ENCODE results near the gene CFL1. TPM values are rescaled to one million over a fixed set of nuclear protein-coding genes. Genes with fewer than 3 reads are reported as not detected.

CFL1 gene
- total and polyA plus RNA-seq, 7 donors: 428 to 2,165 (median 506) TPM

GRCh38 chr11:65873318-65874156, 15.6 kb upstream of the CFL1 start:
- no peaks in the 10 kb centered on the region for H3K9me3 ChIP-seq
- DNase-seq: peak; percentile 99

GRCh38 chr11:65872586-65873317, 14.8 kb upstream of the CFL1 start, which contains the start of gene EFEMP2:
TSS of gene EFEMP2 (minus strand) at chr11:65872800. CDS start at chr11:65872354, 446 bp downstream.
- Histone ChIP-seq H3K36me3 (peaks cover 0 to 27% (median 8%) of the 10 kb centered on the region in 4 donors), H3K4me3 (peak within 1 kb of the TSS; percentile 45 to 81 (median 66)), H3K27me3 (no peaks in the 10 kb centered on the region), H3K27ac (peak within 1 kb of the TSS; percentile 93 to 98 (median 96)), H3K4me1 (peaks cover 0 to 47% (median 31%) of the 10 kb centered on the region in 4 donors), H3K9me3 (no peaks in the 10 kb centered on the region)
- no peak for TF ChIP-seq EP300 (IDR thresholded peaks at IDR 0.05)
- peak in 1 of 4 donors; percentile 47 for TF ChIP-seq POLR2AphosphoS5 (IDR thresholded peaks at IDR 0.05)
- intact Hi-C loops (cut with DNase I): no loop called here
- DNase-seq: peak; percentile 83
- 3 to 4% methylated on average over 69 of the region's 69 CpGs for WGBS, 2 donors

More at GRCh38 chr11:65873318-65874156, 15.6 kb upstream of the CFL1 start:
- H3K27me3 ChIP-seq: no peaks in the 10 kb centered on the region
- H3K4me1 ChIP-seq: peaks cover 0 to 39% (median 28%) of the 10 kb centered on the region in 4 donors
- H3K4me3 ChIP-seq: peak overlapping the region; percentile 45 to 81 (median 66)
- intact Hi-C loops (cut with DNase I): no loop called here
- H3K36me3 ChIP-seq: peaks cover 0 to 19% (median 4%) of the 10 kb centered on the region in 4 donors
- peak overlapping the region; percentile 93 to 98 (median 96) for H3K27ac ChIP-seq
- 4 to 7% methylated on average over 54 of the region's 54 CpGs for WGBS, 2 donors
- no peak for TF ChIP-seq EP300 (IDR thresholded peaks at IDR 0.05)
- TF ChIP-seq POLR2AphosphoS5 (IDR thresholded peaks at IDR 0.05): peak; percentile 97 to 98 (median 97)
- peak; percentile 88 to 92 for TF ChIP-seq POLR2A (IDR thresholded peaks at IDR 0.05)

- Histone ChIP-seq H3K9me3 (no peaks in the 10 kb centered on the region), H3K4me3 (peak overlapping the region; percentile 45 to 81 (median 66)), H3K27ac (peak overlapping the region; percentile 93 to 98 (median 96)), H3K27me3 (no peaks in the 10 kb centered on the region), H3K36me3 (peaks cover 5 to 35% (median 15%) of the 10 kb centered on the region in 4 donors), H3K4me1 (peaks cover 0 to 51% (median 38%) of the 10 kb centered on the region in 4 donors)
- intact Hi-C loops (cut with DNase I): no loop called here
- WGBS, 2 donors: 64 to 66% methylated on average over 26 of the region's 26 CpGs
- DNase-seq: peak; percentile 78
- no peak for TF ChIP-seq EP300 (IDR thresholded peaks at IDR 0.05)
- TF ChIP-seq POLR2A (IDR thresholded peaks at IDR 0.05): no peak
- TF ChIP-seq POLR2AphosphoS5 (IDR thresholded peaks at IDR 0.05): peak in 1 of 4 donors; percentile 4
- TF ChIP-seq CTCF (IDR thresholded peaks at IDR 0.05): peak in 1 of 4 experiments; percentile 16
These were observed 14.0 kb upstream of the CFL1 start for GRCh38 chr11:65871811-65872548.

- peaks cover 0 to 51% (median 38%) of the 10 kb centered on the region in 4 donors for H3K4me1 ChIP-seq
- H3K9me3 ChIP-seq: no peaks in the 10 kb centered on the region
- 64 to 67% methylated on average over 24 of the region's 24 CpGs for WGBS, 2 donors
- H3K36me3 ChIP-seq: peaks cover 9 to 45% (median 18%) of the 10 kb centered on the region in 4 donors
- intact Hi-C loops (cut with DNase I): no loop called here
- peak overlapping the region; percentile 93 to 98 (median 96) for H3K27ac ChIP-seq
- DNase-seq: peak; percentile 71
- no peaks in the 10 kb centered on the region for H3K27me3 ChIP-seq
- TF ChIP-seq CTCF (IDR thresholded peaks at IDR 0.05) (no peak), POLR2A (IDR thresholded peaks at IDR 0.05) (no peak), POLR2AphosphoS5 (IDR thresholded peaks at IDR 0.05) (peak in 1 of 4 donors; percentile 5)
- H3K4me3 ChIP-seq: peak overlapping the region in 3 of 4 donors; percentile 64 to 81 (median 69)
These were observed 13.0 kb upstream of the CFL1 start for GRCh38 chr11:65870706-65871681.

All from sigmoid colon (tissue), 7 donors.